ENCODE results near the gene ZNF692.
"Not testable (repeated sequence)": the region's sequence is repeated elsewhere in the genome, so short reads cannot be mapped to it uniquely, and the experiment has no call there.

ZNF692 gene

GRCh38 chr1:248847956-248848561, 10.8 kb downstream of the ZNF692 start:
- DNase-seq = no peak

- DNase-seq = no peak
Observed at GRCh38 chr1:248847181-248847955, 11.5 kb downstream of the ZNF692 start.

- no peak for DNase-seq
Observed at GRCh38 chr1:248844526-248844925, 14.4 kb downstream of the ZNF692 start.

GRCh38 chr1:248843687-248844086, 15.2 kb downstream of the ZNF692 start:
- DNase-seq = no peak

GRCh38 chr1:248842781-248843331, 16.0 kb downstream of the ZNF692 start:
- DNase-seq = no peak

- DNase-seq = no peak
Observed at GRCh38 chr1:248841702-248842395, 17.0 kb downstream of the ZNF692 start.

- no peak for DNase-seq
Observed at GRCh38 chr1:248840946-248841345, 17.9 kb downstream of the ZNF692 start.

GRCh38 chr1:248839168-248839555, 19.7 kb downstream of the ZNF692 start:
- DNase-seq = no peak

- peak; percentile 80 for DNase-seq
Observed at GRCh38 chr1:248838357-248839167, 20.3 kb downstream of the ZNF692 start.

- DNase-seq = peak; percentile 86
Observed at GRCh38 chr1:248837781-248838356, 21.0 kb downstream of the ZNF692 start, which contains the start of gene ZNF672. Gene ZNF672 (plus strand): TSS chr1:248838224. CDS start chr1:248847275, 9,051 bp downstream.

- no peak for DNase-seq
Observed at GRCh38 chr1:248837045-248837780, 21.7 kb downstream of the ZNF692 start.

GRCh38 chr1:248834343-248834940, 24.4 kb downstream of the ZNF692 start:
- no peak for DNase-seq

- no peak for DNase-seq
Observed at GRCh38 chr1:248831842-248832241, 27.0 kb downstream of the ZNF692 start.

GRCh38 chr1:248830718-248831017, 28.2 kb downstream of the ZNF692 start:
- DNase-seq = not testable (repeated sequence)

GRCh38 chr1:248828845-248829244, 30.0 kb downstream of the ZNF692 start:
- DNase-seq = no peak

- peak; percentile 80 for DNase-seq
Observed at GRCh38 chr1:248825909-248826760, 32.8 kb downstream of the ZNF692 start, which contains the start of gene SH3BP5L. Gene SH3BP5L (minus strand): TSS chr1:248825915. CDS start chr1:248824935, 980 bp downstream.

- no peak for DNase-seq
Observed at GRCh38 chr1:248825573-248825908, 33.3 kb downstream of the ZNF692 start.

GRCh38 chr1:248825136-248825535, 33.7 kb downstream of the ZNF692 start:
- no peak for DNase-seq

- no peak for DNase-seq
Observed at GRCh38 chr1:248824701-248825100, 34.2 kb downstream of the ZNF692 start.

- no peak for DNase-seq
Observed at GRCh38 chr1:248824301-248824700, 34.6 kb downstream of the ZNF692 start.
